GM12801 (cell line): ENCODE results near the gene SPDEF.

Experiments used
- TF ChIP-seq, protein P1 (sequence below): IDR thresholded peaks from one replicate; pipeline ENCODE4 v1.5.1; 2011; ENCODE audit warnings: control low read depth; ENCODE audit not compliant: insufficient read length; ENCODE audit errors: extremely low read depth

The SPDEF gene

DNA sequence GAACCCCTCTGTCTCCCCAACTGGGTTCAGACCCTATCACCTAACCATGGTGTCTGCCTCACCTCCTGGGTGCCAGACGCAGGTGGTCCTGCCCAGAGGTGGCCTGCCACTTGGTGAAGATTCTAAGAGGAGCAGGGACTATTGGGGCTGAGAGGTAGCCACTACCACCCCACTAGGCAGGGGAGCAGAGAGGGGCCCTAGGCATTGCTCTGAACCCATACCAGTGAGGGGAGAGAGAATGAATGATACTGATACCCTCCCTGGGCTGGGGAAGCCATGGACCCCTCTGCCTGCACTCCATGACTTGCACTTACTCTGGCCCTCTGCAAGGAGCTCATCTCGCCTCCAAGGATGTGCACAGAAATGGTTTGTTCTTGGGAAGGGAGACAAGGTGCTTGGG is 31.7 kb upstream of the SPDEF start:
- TF ChIP-seq, protein P1, sequence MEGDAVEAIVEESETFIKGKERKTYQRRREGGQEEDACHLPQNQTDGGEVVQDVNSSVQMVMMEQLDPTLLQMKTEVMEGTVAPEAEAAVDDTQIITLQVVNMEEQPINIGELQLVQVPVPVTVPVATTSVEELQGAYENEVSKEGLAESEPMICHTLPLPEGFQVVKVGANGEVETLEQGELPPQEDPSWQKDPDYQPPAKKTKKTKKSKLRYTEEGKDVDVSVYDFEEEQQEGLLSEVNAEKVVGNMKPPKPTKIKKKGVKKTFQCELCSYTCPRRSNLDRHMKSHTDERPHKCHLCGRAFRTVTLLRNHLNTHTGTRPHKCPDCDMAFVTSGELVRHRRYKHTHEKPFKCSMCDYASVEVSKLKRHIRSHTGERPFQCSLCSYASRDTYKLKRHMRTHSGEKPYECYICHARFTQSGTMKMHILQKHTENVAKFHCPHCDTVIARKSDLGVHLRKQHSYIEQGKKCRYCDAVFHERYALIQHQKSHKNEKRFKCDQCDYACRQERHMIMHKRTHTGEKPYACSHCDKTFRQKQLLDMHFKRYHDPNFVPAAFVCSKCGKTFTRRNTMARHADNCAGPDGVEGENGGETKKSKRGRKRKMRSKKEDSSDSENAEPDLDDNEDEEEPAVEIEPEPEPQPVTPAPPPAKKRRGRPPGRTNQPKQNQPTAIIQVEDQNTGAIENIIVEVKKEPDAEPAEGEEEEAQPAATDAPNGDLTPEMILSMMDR: no peak

DNA sequence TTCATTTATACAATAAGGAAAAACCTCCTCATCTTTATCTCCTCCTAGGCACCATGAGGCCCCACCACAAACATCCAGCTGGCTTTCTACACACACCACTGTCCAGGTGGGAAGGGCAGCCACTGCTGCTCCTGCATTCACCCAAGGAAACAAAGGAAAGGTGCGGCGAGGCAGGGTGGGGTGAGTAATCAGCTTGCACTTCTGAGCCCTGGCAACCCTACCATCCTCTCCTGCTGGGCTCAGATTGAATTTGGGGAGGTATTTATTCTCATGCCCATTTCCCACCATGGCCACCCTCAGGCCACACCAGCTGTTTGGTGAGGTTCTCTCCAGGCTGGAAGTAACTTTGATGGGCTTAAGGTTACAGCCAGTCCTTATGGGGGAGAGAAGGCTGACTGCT is 31.2 kb upstream of the SPDEF start:
- TF ChIP-seq, protein P1: no peak

DNA sequence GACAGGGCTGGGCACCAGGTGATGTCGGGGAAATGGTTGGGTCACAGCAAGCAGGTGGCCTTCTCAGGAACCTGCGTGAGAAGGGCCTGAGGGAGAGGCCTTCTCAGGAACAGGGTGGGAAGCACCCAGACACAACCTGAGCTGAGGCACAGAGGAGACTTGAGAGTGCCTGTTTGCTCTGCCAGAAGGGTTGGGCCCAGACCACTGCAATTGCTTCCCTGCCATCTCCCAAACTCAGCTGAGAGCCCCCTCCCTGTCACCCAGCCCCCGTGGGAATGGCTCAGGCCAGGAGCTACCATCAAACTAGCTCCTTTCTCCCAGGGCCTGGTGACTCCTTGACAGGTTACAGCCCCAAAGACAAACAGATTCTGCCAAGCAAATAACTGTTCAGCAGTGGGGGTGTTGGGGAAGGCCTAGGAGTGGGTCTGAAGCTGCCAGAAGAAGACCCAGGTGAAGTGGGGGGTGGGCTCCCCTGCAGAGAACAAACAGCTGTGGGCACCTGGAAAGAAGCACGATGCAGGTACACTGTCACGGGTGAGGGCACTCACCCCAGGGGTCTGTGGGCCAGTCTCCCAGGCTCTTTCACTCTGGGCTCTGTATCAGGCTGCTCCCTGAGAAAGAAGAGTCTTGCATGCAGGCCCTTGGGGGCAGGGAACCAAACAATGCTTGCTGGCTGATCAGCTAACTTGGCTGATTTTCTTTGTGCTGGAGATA is 30.4 kb upstream of the SPDEF start:
- TF ChIP-seq, protein P1: no peak

DNA sequence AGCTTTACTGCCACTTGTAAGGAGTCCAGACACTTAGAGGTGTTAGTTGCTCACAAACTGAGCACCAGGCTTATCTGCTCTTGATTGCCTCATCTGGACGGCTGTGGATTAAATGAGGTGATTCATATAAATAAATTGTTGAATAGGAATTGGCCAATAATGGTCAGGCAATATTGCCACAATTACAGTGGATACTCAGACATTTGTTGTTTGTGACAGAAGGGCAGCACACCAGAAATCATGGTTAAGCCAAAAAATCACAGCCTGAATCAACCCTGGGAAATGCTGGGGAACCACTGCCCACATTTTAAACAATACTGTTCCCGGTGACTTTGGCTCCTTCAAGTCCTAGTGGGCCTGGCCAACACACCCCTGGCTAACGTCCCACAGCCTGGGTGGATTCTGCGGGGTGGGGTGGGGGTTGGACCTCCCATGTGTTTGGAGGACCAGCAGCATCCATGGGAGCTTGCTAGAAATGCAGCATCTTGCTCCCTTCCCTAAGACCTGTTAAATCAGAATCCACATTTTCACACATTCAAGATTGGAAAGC is 29.5 kb upstream of the SPDEF start:
- TF ChIP-seq, protein P1: no peak

DNA sequence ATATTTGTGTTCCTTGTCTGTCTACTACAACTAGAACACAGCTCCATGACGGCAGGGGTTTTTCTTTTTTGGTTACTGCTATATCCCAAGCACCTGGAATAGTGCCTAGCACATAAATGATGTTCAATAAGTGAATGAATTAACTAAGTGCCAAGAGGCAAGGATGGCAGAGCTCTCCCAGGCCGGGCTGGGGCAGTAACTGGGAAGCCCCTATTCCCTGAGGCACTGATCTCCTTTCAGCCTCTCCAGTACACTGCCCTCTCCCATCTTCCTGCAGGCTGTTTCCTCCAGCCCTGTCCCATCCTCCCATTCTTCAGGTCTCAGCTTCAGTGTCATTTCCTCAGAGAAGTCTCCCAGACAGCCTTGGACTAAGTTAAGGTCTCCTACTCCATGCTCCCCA is 29.0 kb upstream of the SPDEF start:
- TF ChIP-seq, protein P1: no peak

DNA sequence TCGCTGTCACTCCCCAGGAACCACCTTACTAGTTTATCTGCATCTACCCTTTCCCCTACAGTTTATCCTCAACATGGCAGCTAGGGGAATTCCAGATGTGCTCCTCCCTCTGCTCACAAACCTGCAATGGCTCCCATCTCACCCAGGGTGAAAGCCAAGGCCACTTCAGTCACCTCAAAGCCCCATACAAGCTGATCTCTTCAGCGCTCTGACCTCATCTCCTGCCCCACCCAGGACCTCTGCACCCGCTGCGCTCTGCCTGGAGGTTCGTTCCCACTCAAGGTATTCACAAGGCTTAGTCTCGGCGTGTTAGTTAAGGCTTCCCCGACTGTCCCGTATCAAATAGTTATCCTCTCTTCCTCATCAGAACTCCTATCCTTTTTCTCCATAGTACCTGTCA is 28.6 kb upstream of the SPDEF start:
- TF ChIP-seq, protein P1: no peak

DNA sequence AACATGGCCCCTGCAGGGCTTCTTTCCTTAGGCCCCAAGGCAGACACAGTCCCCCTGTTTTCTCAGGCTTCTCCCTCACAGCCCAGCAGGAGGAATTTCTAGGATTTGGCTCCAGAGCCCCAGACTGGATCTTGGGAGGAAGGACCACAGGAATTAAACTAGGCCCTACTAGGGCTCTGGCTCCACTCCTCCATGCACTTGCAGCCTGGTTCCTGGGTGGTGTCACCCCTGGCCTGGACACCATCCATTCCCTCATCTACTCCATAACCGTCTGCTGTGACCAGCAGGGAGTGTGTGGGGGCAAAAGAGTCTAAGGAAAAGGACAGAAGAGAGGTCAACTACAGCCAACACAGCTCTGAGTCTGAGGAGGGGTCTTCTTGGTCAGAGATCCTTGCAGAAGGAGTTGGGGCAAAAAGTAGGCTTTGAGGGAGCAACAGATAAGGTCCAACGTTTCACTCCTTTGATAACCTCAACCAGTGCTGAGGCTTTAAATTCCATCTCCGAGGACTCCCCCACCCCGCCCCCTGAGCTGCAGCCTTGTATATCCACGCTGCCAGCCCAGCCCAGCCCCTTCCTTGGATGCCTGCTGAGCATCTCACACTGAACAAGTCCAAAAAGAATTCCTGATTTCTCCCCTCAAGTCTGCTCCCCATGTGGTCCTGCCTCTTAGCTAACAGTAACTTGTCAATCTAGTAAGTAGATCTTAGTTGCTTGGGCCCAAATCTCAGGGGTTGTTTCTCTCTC is 27.9 kb upstream of the SPDEF start:
- TF ChIP-seq, protein P1: no peak
